Endothelial cell of umbilical vein (primary cell): ENCODE results near the gene FUT8. TPM values are rescaled to one million over a fixed set of nuclear protein-coding genes. Genes with fewer than 3 reads are reported as not detected.

Source experiments
- BruUV-seq: library from RNA; stranded (reverse); fragments of 400-500 nt; replicated peaks from 2 replicates; lab custom pipeline; 2021; lab: Mats Ljungman, UMichigan
- CTCF ChIA-PET: fragments of 300-600, 350-600 bp; sonication (Branson Sonifier 250); formaldehyde crosslinking; loops from one replicate; lab custom pipeline; 2021; ENCODE audit warnings: antibody characterized with exemption, inconsistent platforms; lab: Charles Lee
- POLR2A ChIA-PET: fragments of 300-600, 350-600 bp; sonication (Branson Sonifier 250); formaldehyde crosslinking; loops from one replicate; lab custom pipeline; 2021; ENCODE audit warnings: antibody characterized with exemption, inconsistent platforms; lab: Charles Lee
- DNase-seq: peaks from one replicate; pipeline ENCODE4 v3.0.0-alpha.2; 2011; ENCODE audit warnings: low read depth, low spot score
- FAIRE-seq: peaks from 2 replicates; lab custom pipeline; 2011; peaks lifted over from hg19 to GRCh38; lab: Jason Lieb, UNC
- H2AFZ ChIP-seq: 2 replicates; pipeline ENCODE4 v1.6.0; 2012; ENCODE audit warnings: low read depth, low read length, control low read depth, inconsistent platforms
- H3K27ac ChIP-seq: 2 replicates; pipeline ENCODE4 v1.5.1; 2011; ENCODE audit warnings: low read depth, mild to moderate bottlenecking, control low read depth, low read length, moderate library complexity; ENCODE audit not compliant: insufficient read depth
- H3K27me3 ChIP-seq, 2 experiments: 2 replicates each; pipeline versions ENCODE4 v1.6.0 to v1.6.1; 2011; ENCODE audit warnings: low read length in 2 of 2, mixed read lengths in 1 of 2; ENCODE audit not compliant: control insufficient read depth in 2 of 2, insufficient read depth in 2 of 2
- H3K36me3 ChIP-seq, 2 experiments: 2 replicates in 1 of 2; 3 replicates in 1 of 2; pipeline ENCODE4 v1.5.1; 2011; ENCODE audit warnings: low read length in 2 of 2, mild to moderate bottlenecking in 1 of 2, moderate library complexity in 1 of 2; ENCODE audit not compliant: control insufficient read depth in 2 of 2, insufficient read depth in 2 of 2; ENCODE audit errors: extremely low read depth in 1 of 2
- H3K4me1 ChIP-seq: 3 replicates; pipeline ENCODE4 v1.5.1; 2011; ENCODE audit warnings: mild to moderate bottlenecking, low read length; ENCODE audit not compliant: control insufficient read depth, insufficient read depth; ENCODE audit errors: extremely low read depth
- H3K4me2 ChIP-seq: 2 replicates; pipeline ENCODE4 v1.6.1; 2011; ENCODE audit warnings: low read length, control low read depth, mixed read lengths; ENCODE audit not compliant: insufficient read depth
- H3K4me3 ChIP-seq, 3 experiments: fragments of 200-600 bp in 1 of 3; sonication (generic), shearing (Covaris generic) in 1 of 3; replicated peaks in 1 of 3; 2 replicates each; pipeline ENCODE4 v1.5.1; 2011 to 2016; ENCODE audit warnings: control low read depth in 3 of 3, low read length in 3 of 3, mild to moderate bottlenecking in 2 of 3, inconsistent platforms in 1 of 3, low read depth in 1 of 3, moderate library complexity in 1 of 3; ENCODE audit not compliant: insufficient read depth in 1 of 3
- H3K79me2 ChIP-seq: 2 replicates; pipeline ENCODE4 v1.6.0; 2012; ENCODE audit warnings: low read length, inconsistent platforms; ENCODE audit not compliant: control insufficient read depth, insufficient read depth
- H3K9ac ChIP-seq: replicated peaks from 2 replicates; pipeline ENCODE3; 2011; ENCODE audit warnings: low read length, control low read depth; ENCODE audit not compliant: insufficient read depth; ENCODE audit errors: extremely low read depth
- H3K9me1 ChIP-seq: replicated peaks from 3 replicates; pipeline ENCODE4 v1.6.0; 2011; ENCODE audit warnings: mild to moderate bottlenecking, low read length; ENCODE audit not compliant: control insufficient read depth, insufficient read depth; ENCODE audit errors: extremely low read depth
- H3K9me3 ChIP-seq: replicated peaks from 2 replicates; pipeline ENCODE4 v1.5.1; 2012; ENCODE audit warnings: low read length, inconsistent platforms; ENCODE audit not compliant: control insufficient read depth, insufficient read depth
- H4K20me1 ChIP-seq: replicated peaks from 2 replicates; pipeline ENCODE3; 2011; ENCODE audit warnings: mild to moderate bottlenecking, low read length; ENCODE audit not compliant: control insufficient read depth, insufficient read depth; ENCODE audit errors: extremely low read depth
- CTCF ChIP-seq, 2 donors: IDR thresholded peaks; 1 replicate in 1 of 2; 2 replicates in 1 of 2; pipeline ENCODE4 v1.5.1; 2011; ENCODE audit warnings: low read length in 2 of 2, mild to moderate bottlenecking in 2 of 2, moderate library complexity in 2 of 2, control low read depth in 1 of 2, inconsistent platforms in 1 of 2, low read depth in 1 of 2; ENCODE audit not compliant: insufficient read depth in 1 of 2; ENCODE audit errors: extremely low read depth in 1 of 2
- EZH2 ChIP-seq: IDR thresholded peaks from 2 replicates; pipeline ENCODE4 v1.6.1; 2012; ENCODE audit warnings: borderline replicate concordance, low read depth, mild to moderate bottlenecking, moderate library complexity, low read length, inconsistent platforms; ENCODE audit not compliant: severe bottlenecking
- FOS ChIP-seq: IDR thresholded peaks from 2 replicates; pipeline ENCODE4 v1.6.1; 2011; ENCODE audit warnings: mild to moderate bottlenecking, low read length, moderate library complexity, borderline replicate concordance; ENCODE audit not compliant: insufficient read depth
- GATA2 ChIP-seq: IDR thresholded peaks from 2 replicates; pipeline ENCODE4 v1.7.0; 2011; ENCODE audit warnings: low read depth, mild to moderate bottlenecking, moderate library complexity, mixed read lengths, low read length; ENCODE audit not compliant: insufficient read length, insufficient read depth
- JUN ChIP-seq: IDR thresholded peaks from 2 replicates; pipeline ENCODE4 v1.6.1; 2011; ENCODE audit warnings: borderline replicate concordance, low read depth; ENCODE audit not compliant: insufficient read length, insufficient read depth
- MAX ChIP-seq: IDR thresholded peaks from 2 replicates; pipeline ENCODE4 v1.6.1; 2011; ENCODE audit not compliant: insufficient read depth, insufficient read length
- MYC ChIP-seq: IDR thresholded peaks from one replicate; pipeline ENCODE4 v1.6.1; 2011; ENCODE audit warnings: mild to moderate bottlenecking, low read depth, low read length
- POLR2A ChIP-seq: IDR thresholded peaks from 2 replicates; pipeline ENCODE4 v1.6.1; 2012; ENCODE audit warnings: low read depth, mild to moderate bottlenecking, control low read depth, low read length
- POLR2AphosphoS5 ChIP-seq: IDR thresholded peaks from 2 replicates; pipeline ENCODE4 v1.6.1; 2012; ENCODE audit warnings: low read depth, mild to moderate bottlenecking, control low read depth, low read length, moderate library complexity; ENCODE audit not compliant: insufficient read depth
- dilution Hi-C: fragments of 300-500 bp; cut with MboI; formaldehyde crosslinking; loops from one replicate; pipeline ENCODE4 v1.15.0; 2019; ENCODE audit warnings: low sequenced_read_pairs; ENCODE audit not compliant: extremely low pct_ligation_motif_present
- intact Hi-C: fragments of 100-400 bp; cut with micrococcal nuclease; formaldehyde crosslinking; loops from one replicate; pipeline ENCODE4 v1.10.0; 2022
- polyA plus RNA-seq, 4 experiments: library from polyadenylated mRNA; depleted of rRNA in 3 of 4; stranded (reverse) in 3 of 4; unstranded in 1 of 4; fragments of >200 nt; gene quantifications; 2 replicates each; pipeline versions ENCODE4 v1.2.1 to v1.2.3, GENCODE V29; 2011 to 2012; ENCODE audit warnings: missing spikeins in 1 of 4
- total RNA-seq: library from RNA; stranded (reverse); gene quantifications from 2 replicates; pipeline ENCODE4 v1.2.3, GENCODE V29; 2021

FUT8 gene
- total and polyA plus RNA-seq, 2 donors (not counting 3 experiments of a cell fraction or from before 2014, with no cell fraction given): 16.7 to 38.8 TPM

- H3K27ac ChIP-seq: no peak overlapping the region
- no peaks in the 10 kb centered on the region for H3K79me2 ChIP-seq
- H3K9me1 ChIP-seq: no peaks in the 10 kb centered on the region
- no peak overlapping the region for H3K4me2 ChIP-seq
- H4K20me1 ChIP-seq: no peaks in the 10 kb centered on the region
- BruUV-seq: no TSS peak
- dilution Hi-C loops (no loop called here), intact Hi-C loops (no loop called here)
- no peaks in the 10 kb centered on the region for H3K36me3 ChIP-seq
- no peak for DNase-seq
- ChIA-PET POLR2A (no interaction called here), CTCF (no interaction called here)
- no peaks in the 10 kb centered on the region for H3K27me3 ChIP-seq
- H3K9ac ChIP-seq: no peak overlapping the region
- H2AFZ ChIP-seq: no peak overlapping the region
- H3K4me1 ChIP-seq: no peaks in the 10 kb centered on the region
- H3K4me3 ChIP-seq: no peak overlapping the region
- no peak for FAIRE-seq
- no peak for TF ChIP-seq GATA2
- TF ChIP-seq POLR2AphosphoS5: no peak
- TF ChIP-seq MAX: no peak
- no peak for TF ChIP-seq EZH2
- no peak for TF ChIP-seq JUN
- no peak for TF ChIP-seq POLR2A
- TF ChIP-seq MYC: no peak
- no peak for TF ChIP-seq CTCF (IDR thresholded peaks at IDR 0.05; ENCODE audit: extremely low read depth in 1 of 2, insufficient read depth in 1 of 2, low read depth in 1 of 2, low read length in 2 of 2)
- no peak for TF ChIP-seq FOS
- no peaks in the 10 kb centered on the region for H3K9me3 ChIP-seq
Observed at GRCh38 chr14:65696801-65697200, 284.3 kb downstream of the FUT8 start.
